ENCODE data around the gene THADA.

THADA gene

DNA sequence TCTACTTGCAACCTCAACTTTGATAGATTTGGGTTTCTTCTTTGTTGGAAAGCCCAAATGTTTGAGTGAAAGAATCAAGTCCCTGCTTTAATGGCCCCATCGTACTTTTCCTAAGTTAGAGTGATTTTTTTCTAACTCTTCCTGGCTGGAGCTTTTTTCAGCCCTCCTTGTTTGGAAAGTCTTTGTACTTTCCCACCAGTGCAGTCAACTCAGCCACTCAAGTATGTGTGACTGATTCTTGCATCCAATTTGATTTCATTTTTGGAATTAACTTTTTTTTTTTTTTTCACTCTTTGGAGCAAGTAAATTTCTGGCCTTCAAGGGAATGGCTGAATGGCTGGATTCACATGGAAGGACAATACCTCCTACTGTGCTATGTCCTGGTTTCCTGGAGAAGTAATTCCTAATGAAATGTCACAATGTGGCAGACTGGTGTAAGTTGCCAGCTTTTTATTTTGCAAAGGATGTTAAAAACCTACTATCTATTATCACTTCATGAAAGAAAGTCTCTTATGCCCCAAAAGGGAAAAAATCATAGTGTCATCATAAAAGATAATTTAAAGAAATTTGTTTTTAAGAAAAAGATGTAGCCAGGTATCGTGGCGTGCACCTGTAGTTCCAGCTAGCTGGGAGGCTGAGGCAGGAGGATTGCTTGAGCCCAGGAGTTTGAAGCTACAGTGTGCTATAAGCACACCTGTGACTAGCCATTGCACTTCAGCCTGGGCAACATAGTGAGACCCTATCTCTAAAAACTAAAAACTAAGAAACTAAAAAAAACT is 293.5 kb downstream of the THADA start:
- TF ChIP-seq SPI1 (IDR thresholded peaks at IDR 0.05; ENCODE audit: borderline replicate concordance, low read depth) (no peak), POLR2AphosphoS5 (IDR thresholded peaks at IDR 0.05; ENCODE audit: low read depth) (no peak), CTCF (IDR thresholded peaks at IDR 0.05; ENCODE audit: insufficient read depth, low read length) (no peak), GABPA (IDR thresholded peaks at IDR 0.05; ENCODE audit: low read depth) (no peak)
- TF ChIP-seq, protein P1, sequence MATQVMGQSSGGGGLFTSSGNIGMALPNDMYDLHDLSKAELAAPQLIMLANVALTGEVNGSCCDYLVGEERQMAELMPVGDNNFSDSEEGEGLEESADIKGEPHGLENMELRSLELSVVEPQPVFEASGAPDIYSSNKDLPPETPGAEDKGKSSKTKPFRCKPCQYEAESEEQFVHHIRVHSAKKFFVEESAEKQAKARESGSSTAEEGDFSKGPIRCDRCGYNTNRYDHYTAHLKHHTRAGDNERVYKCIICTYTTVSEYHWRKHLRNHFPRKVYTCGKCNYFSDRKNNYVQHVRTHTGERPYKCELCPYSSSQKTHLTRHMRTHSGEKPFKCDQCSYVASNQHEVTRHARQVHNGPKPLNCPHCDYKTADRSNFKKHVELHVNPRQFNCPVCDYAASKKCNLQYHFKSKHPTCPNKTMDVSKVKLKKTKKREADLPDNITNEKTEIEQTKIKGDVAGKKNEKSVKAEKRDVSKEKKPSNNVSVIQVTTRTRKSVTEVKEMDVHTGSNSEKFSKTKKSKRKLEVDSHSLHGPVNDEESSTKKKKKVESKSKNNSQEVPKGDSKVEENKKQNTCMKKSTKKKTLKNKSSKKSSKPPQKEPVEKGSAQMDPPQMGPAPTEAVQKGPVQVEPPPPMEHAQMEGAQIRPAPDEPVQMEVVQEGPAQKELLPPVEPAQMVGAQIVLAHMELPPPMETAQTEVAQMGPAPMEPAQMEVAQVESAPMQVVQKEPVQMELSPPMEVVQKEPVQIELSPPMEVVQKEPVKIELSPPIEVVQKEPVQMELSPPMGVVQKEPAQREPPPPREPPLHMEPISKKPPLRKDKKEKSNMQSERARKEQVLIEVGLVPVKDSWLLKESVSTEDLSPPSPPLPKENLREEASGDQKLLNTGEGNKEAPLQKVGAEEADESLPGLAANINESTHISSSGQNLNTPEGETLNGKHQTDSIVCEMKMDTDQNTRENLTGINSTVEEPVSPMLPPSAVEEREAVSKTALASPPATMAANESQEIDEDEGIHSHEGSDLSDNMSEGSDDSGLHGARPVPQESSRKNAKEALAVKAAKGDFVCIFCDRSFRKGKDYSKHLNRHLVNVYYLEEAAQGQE (IDR thresholded peaks at IDR 0.05; ENCODE audit: insufficient replicate concordance, low read depth): no peak
- no peaks in the 10 kb centered on the region for H3K27me3 ChIP-seq (ENCODE audit: insufficient read depth, poor library complexity, severe bottlenecking)
- H3K4me3 ChIP-seq (replicated peaks; ENCODE audit: insufficient read depth, low read length): no peak overlapping the region
- DNase-seq (ENCODE audit: low read depth in 1 of 2, low spot score in 1 of 2): no peak
- H3K27ac ChIP-seq (replicated peaks): no peak overlapping the region

DNA sequence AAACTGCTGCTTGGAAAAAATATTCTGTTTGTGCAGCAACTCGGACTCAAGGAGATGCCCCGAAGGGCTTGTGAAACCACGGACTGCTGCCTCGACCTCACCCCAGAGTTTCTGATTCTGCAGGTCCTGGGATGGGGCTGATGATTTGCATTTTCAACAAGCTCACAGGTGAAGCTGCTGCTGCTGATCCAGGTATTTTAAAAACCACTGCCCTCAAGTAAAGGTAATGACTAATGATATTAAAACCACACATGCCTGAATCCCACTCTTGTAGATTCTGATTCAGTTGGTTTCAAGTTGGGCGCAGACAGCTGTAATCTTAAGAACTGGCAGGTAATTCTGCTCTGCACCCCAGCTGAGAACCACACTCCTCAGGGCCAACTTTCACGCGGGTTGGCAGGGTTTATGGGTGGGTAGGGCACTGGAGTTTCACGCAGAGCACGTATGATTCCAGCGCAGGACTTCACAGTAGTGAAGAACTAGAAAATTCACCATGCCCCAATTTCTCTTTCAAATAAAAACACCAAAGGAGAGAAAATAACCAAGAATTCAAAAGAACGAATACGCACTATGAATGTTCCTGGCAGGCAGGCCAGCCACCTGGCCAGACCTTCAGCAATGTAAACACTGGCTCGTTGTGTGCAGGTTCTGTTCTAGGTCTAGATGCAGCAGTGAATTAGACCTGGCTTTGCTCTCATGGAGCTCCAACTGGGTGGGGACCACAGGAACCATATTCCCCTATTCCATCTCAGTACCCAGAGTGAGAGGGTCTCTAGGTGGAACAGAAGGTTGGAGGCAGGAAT is 294.9 kb downstream of the THADA start:
- Histone ChIP-seq H3K4me3 (replicated peaks; ENCODE audit: insufficient read depth, low read length) (no peak overlapping the region), H3K27me3 (ENCODE audit: insufficient read depth, poor library complexity, severe bottlenecking) (no peaks in the 10 kb centered on the region), H3K27ac (replicated peaks) (no peak overlapping the region)
- TF ChIP-seq POLR2AphosphoS5 (IDR thresholded peaks at IDR 0.05; ENCODE audit: low read depth) (no peak), SPI1 (IDR thresholded peaks at IDR 0.05; ENCODE audit: borderline replicate concordance, low read depth) (no peak)
- TF ChIP-seq, protein P1 (IDR thresholded peaks at IDR 0.05; ENCODE audit: insufficient replicate concordance, low read depth): no peak
- DNase-seq (ENCODE audit: low read depth in 1 of 2, low spot score in 1 of 2): no peak

GRCh38 chr2:43300222-43300621 is 295.6 kb downstream of the THADA start:
- Histone ChIP-seq H3K27ac (replicated peaks) (no peak overlapping the region), H3K27me3 (ENCODE audit: insufficient read depth, poor library complexity, severe bottlenecking) (no peaks in the 10 kb centered on the region), H3K4me3 (replicated peaks; ENCODE audit: insufficient read depth, low read length) (no peak overlapping the region)
- no peak for DNase-seq (ENCODE audit: low read depth in 1 of 2, low spot score in 1 of 2)
- TF ChIP-seq POLR2AphosphoS5 (IDR thresholded peaks at IDR 0.05; ENCODE audit: low read depth) (no peak), CTCF (IDR thresholded peaks at IDR 0.05; ENCODE audit: insufficient read depth, low read length) (no peak), SPI1 (IDR thresholded peaks at IDR 0.05; ENCODE audit: borderline replicate concordance, low read depth) (no peak), GABPA (IDR thresholded peaks at IDR 0.05; ENCODE audit: low read depth) (no peak)
- TF ChIP-seq, protein P1 (IDR thresholded peaks at IDR 0.05; ENCODE audit: insufficient replicate concordance, low read depth): no peak

Measured in HL-60 (cell line).